GM21526 (cell line): ENCODE results near the gene RETREG3.
A peak's percentile ranks its signal among the peaks of the same experiment; 100 is the strongest.

Experiments used
- ATAC-seq: cut with Tn5 transposase; IDR thresholded peaks from one replicate; pipeline ENCODE4 v1.9.1; 2021; ENCODE audit warnings: moderate library complexity; ENCODE audit not compliant: unreplicated experiment, low FRiP score

Gene RETREG3

GRCh38 chr17:42613699-42614295 lies 4.6 kb upstream of the RETREG3 start:
- ATAC-seq = no peak

- no peak for ATAC-seq
These were observed 2.8 kb upstream of the RETREG3 start for GRCh38 chr17:42612013-42612412.

DNA sequence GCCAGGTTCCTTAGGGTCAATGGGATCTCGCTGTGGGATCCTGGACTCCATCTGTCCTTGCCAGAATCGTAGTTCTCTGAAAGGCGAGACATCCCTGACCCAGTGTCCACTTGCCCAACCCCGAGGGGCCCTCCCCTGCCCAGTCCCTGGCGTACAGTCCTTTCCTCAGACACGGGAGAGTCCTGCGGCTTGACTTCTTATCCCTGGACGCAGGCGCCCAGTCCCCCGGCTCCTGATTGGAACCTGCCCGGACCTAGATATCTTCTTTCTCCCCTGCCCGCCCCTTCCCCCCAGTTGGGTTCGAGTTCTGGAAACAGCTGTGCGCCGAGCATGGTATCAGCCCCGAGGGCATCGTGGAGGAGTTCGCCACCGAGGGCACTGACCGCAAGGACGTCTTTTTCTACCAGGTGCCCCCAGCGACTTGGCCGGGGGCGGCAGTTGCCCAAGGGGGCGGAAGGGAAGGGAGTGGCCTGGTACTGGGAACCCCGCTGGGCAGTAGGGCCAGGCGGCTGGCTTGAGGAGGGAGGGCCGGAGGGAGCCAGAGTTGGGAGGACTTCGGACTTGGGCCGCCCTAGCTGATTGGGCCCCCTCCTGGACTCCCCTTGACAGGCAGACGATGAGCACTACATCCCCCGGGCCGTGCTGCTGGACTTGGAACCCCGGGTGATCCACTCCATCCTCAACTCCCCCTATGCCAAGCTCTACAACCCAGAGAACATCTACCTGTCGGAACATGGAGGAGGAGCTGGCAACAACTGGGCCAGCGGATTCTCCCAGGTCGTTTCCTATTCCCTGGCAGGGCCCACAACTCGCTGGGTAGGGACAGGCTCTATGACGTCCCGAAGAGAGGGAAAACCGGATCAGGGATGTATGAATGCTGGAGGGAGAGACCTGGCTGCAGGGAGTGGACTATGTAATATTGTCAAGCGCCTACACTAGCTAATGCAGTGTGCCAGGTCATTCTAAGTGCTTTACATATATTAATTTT lies 934 bp upstream of the RETREG3 start:
- peak; percentile 8 for ATAC-seq

- no peak for ATAC-seq
These were observed 631 bp downstream of the RETREG3 start for GRCh38 chr17:42608305-42609181.

DNA sequence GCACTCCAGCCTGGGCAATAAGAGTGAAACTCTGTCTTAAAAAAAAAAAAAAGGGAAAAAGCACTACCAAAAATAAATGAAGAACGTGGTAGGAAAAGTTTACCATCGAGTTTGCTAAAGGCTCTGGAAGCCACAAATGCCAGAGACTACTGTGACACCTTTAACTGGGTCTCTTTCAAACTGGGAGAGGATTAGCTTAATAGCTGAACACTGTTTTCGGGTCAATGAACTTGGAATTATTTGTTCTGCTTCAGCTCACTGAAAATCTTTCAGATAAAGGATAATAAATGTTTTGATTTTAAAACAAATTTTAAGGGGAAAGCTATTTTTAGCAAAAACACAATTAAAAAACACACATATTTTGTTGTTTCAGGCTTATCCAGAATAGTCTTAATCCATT lies 1.4 kb downstream of the RETREG3 start:
- ATAC-seq = no peak

DNA sequence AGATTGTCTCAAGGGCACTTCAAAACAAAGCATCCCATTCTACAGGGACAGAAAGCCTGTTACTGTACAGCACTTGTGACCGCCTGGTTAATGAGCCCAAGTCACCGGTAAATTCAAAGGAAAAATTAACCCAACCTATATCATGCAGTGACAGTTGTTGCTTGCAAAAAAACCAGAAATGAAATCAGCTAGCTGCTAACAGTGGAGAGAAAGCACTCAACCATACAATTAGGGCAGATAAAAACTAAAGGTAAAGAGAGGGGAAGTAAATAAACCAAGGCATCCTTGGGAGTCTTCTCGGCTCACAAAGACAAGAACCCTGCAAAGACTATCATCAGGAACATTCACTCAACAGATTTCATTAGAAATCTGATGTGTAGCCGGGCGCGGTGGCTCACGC lies 5.9 kb downstream of the RETREG3 start:
- ATAC-seq = no peak

GRCh38 chr17:42598905-42599304 lies 10.3 kb downstream of the RETREG3 start:
- ATAC-seq = no peak

DNA sequence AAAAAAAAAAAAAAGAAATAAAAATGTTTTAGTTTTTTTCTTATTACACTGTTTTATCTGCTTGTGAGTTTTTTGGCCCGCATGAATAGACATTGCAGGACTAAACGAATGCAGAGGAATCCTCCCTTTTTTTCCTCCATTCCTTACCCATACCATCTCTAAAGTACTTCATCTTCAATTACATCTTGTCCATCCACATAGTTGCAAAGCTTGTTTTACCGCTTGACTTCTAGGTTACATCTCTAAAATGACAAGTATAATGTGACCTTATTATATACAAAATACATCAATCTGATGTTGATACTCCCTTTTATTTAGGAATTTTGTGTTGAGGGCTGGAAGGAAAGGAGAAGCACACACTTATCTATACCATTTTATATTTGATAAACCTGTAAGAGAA lies 12.8 kb downstream of the RETREG3 start:
- no peak for ATAC-seq

DNA sequence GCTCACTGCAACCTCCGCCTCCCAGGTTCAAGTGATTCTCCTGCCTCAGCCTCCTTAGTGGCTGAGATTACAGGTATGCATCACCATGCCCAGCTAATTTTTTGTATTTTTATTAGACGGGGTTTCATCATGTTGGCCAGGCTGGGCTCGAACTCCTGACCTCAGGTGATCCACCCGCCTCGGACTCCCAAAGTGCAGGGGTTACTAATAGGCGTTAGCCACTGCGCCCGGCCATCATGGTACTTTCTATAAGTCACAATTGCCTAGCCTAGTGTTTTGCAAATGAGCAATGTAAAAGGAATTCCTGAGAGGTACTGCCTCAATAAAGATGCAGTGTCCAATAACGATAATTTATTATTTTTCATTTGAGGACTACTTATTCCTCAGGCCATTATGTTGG lies 17.8 kb downstream of the RETREG3 start:
- ATAC-seq = no peak

- ATAC-seq = no peak
These were observed 18.3 kb downstream of the RETREG3 start for GRCh38 chr17:42590886-42591285.

GRCh38 chr17:42586514-42587230 lies 22.5 kb downstream of the RETREG3 start:
- no peak for ATAC-seq

GRCh38 chr17:42585353-42585752 lies 23.8 kb downstream of the RETREG3 start:
- ATAC-seq = no peak

GRCh38 chr17:42584880-42585279 lies 24.3 kb downstream of the RETREG3 start:
- no peak for ATAC-seq

GRCh38 chr17:42581744-42582270 lies 27.4 kb downstream of the RETREG3 start:
- no peak for ATAC-seq

GRCh38 chr17:42579794-42580551 lies 29.2 kb downstream of the RETREG3 start:
- no peak for ATAC-seq

- ATAC-seq = peak; percentile 54
These were observed 30.8 kb downstream of the RETREG3 start for GRCh38 chr17:42578282-42578869.

DNA sequence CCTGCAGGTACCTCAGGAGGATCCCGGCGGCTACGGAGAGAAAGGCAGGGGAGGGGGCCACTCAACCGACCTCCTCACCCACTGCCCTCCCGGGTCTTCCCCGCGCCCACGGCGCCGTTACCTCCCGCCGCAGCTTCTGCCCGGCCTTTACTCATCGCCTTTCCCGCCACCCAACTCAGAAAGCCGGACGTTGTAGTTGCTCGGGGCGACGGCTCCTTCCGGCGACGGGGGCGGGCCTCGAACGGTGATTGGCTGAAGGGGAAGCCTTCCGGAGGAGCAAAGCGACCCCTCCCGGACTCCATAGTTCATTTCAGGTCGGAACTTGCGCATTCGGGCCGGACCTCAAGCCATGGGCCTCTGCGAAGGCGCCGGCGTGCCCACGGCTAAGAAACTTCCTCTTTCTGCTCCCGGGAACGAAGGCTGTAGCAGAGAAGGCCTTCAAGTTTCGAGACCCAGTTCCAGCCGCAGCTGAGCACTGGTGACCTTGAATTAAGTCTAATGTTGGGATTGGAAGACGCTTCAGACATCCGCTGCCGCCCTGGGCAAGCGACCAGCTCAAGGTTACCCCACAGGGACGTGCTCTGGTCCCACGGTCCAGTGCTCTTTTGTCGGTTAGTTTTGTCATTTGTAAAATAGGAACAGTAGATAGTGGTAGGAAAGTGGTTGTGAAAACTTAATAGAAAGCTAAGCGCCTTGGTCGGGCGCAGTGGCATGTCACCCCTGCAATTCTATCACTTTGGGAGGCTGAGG lies 31.5 kb downstream of the RETREG3 start, which contains the start of gene PSMC3IP:
TSS of gene PSMC3IP (minus strand) at position 198 of the 750 bp plus-strand sequence. CDS start at position 155, 43 bp downstream.
- ATAC-seq = peak; percentile 57

DNA sequence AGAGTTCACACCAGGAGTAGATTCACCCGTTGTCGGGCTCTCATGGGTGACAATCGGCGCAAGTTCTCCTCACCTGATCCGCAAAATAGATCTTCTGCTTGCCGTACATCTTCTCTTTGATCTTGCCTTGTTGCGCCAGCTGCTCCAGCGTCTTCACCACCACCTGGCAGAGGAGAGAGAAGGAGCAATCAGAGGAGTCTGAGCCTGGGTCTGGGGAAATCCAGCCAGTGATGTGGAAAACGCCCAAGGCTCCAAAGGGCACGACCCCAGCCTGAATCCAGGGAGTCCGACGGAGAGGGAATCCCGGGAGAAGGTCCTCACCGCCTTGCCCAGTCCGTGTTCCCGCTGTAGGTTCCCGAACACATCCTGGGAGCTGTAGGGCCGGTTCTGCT lies 32.0 kb downstream of the RETREG3 start:
- ATAC-seq = peak; percentile 1
